CD14-positive monocyte (primary cell): Measurements from ENCODE around the gene CSH2. TPM values are rescaled to one million over a fixed set of nuclear protein-coding genes. Genes with fewer than 3 reads are reported as not detected.

Experiments
- DNase-seq, 3 donors: peaks; one replicate each; pipeline ENCODE4 v3.0.0-alpha.2; 2011 to 2022
- H2AFZ ChIP-seq: 2 replicates; pipeline ENCODE4 v1.6.0; 2012; ENCODE audit warnings: mild to moderate bottlenecking, low read depth, low read length, inconsistent platforms; ENCODE audit not compliant: insufficient read depth, poor library complexity, severe bottlenecking
- H3K27ac ChIP-seq, 2 donors: 1 replicate in 1 of 2; 2 replicates in 1 of 2; pipeline ENCODE4 v1.5.1; 2012 to 2013; ENCODE audit warnings: low read length in 2 of 2, control low read depth in 1 of 2, inconsistent platforms in 1 of 2, low read depth in 1 of 2, mild to moderate bottlenecking in 1 of 2
- H3K27me3 ChIP-seq, 2 donors: one replicate each; pipeline versions ENCODE4 v1.6.0 to v1.6.1; 2011 to 2013; ENCODE audit warnings: low read length in 2 of 2; ENCODE audit not compliant: control insufficient read depth in 2 of 2, insufficient read depth in 2 of 2
- H3K36me3 ChIP-seq, 2 donors: replicated peaks in 1 of 2; 1 replicate in 1 of 2; 2 replicates in 1 of 2; pipeline versions ENCODE4 v1.5.1 to v1.6.1; 2012 to 2013; ENCODE audit warnings: low read length in 2 of 2, control low read depth in 1 of 2, inconsistent platforms in 1 of 2, mild to moderate bottlenecking in 1 of 2; ENCODE audit not compliant: insufficient read depth in 2 of 2, control insufficient read depth in 1 of 2
- H3K4me1 ChIP-seq, 2 donors: 1 replicate in 1 of 2; 2 replicates in 1 of 2; pipeline versions ENCODE4 v1.5.1 to v1.6.1; 2012 to 2013; ENCODE audit warnings: low read length in 2 of 2, control low read depth in 1 of 2, inconsistent platforms in 1 of 2, mild to moderate bottlenecking in 1 of 2, moderate library complexity in 1 of 2; ENCODE audit not compliant: insufficient read depth in 2 of 2, control insufficient read depth in 1 of 2
- H3K4me2 ChIP-seq: replicated peaks from 2 replicates; pipeline ENCODE3; 2012; ENCODE audit warnings: low read length, moderate library complexity, mild to moderate bottlenecking; ENCODE audit not compliant: poor library complexity, severe bottlenecking; ENCODE audit errors: extremely low read depth
- H3K4me3 ChIP-seq, 3 experiments: fragments of 200-600 bp in 1 of 3; sonication (generic) in 1 of 3; replicated peaks in 1 of 3; 1 replicate in 2 of 3; 2 replicates in 1 of 3; pipeline ENCODE4 v1.5.1; 2011 to 2013; ENCODE audit warnings: low read length in 3 of 3, mild to moderate bottlenecking in 3 of 3, control low read depth in 2 of 3, low read depth in 2 of 3, inconsistent platforms in 1 of 3, moderate library complexity in 1 of 3
- H3K79me2 ChIP-seq: 2 replicates; pipeline ENCODE4 v1.6.0; 2012; ENCODE audit warnings: mild to moderate bottlenecking, control low read depth, inconsistent platforms, low read length, moderate library complexity; ENCODE audit not compliant: insufficient read depth
- H3K9ac ChIP-seq: 2 replicates; pipeline ENCODE4 v1.6.0; 2017; ENCODE audit warnings: low read length, mild to moderate bottlenecking; ENCODE audit not compliant: insufficient read depth, poor library complexity, severe bottlenecking
- H3K9me3 ChIP-seq, 2 donors: replicated peaks in 1 of 2; 1 replicate in 1 of 2; 2 replicates in 1 of 2; pipeline versions ENCODE4 v1.5.1 to v1.6.1; 2012 to 2013; ENCODE audit warnings: low read length in 2 of 2, control low read depth in 1 of 2; ENCODE audit not compliant: control insufficient read depth in 1 of 2, insufficient read depth in 1 of 2
- H4K20me1 ChIP-seq: 2 replicates; pipeline ENCODE4 v1.6.0; 2012; ENCODE audit warnings: mild to moderate bottlenecking, low read length, control low read depth, moderate library complexity; ENCODE audit not compliant: insufficient read depth
- H3K27ac Mint-ChIP-seq, 7 donors: one replicate each; pipeline ENCODE4 v1.8.0; 2020; ENCODE audit warnings: mild to moderate bottlenecking in 7 of 7, mixed read lengths in 7 of 7, moderate library complexity in 6 of 7, inconsistent platforms in 2 of 7
- H3K27me3 Mint-ChIP-seq, 3 donors: one replicate each; pipeline ENCODE4 v1.8.0; 2021 to 2022; ENCODE audit warnings: low read depth in 3 of 3, mild to moderate bottlenecking in 3 of 3, mixed read lengths in 3 of 3, moderate library complexity in 3 of 3, inconsistent platforms in 1 of 3
- H3K36me3 Mint-ChIP-seq, 2 donors: one replicate each; pipeline ENCODE4 v1.8.0; 2020; ENCODE audit warnings: mixed read lengths in 2 of 2, inconsistent platforms in 1 of 2, mild to moderate bottlenecking in 1 of 2
- H3K4me1 Mint-ChIP-seq: one replicate; pipeline ENCODE4 v1.8.0; 2020; ENCODE audit warnings: mild to moderate bottlenecking, mixed read lengths
- H3K4me3 Mint-ChIP-seq, 2 donors: one replicate each; pipeline ENCODE4 v1.8.0; 2020; ENCODE audit warnings: mild to moderate bottlenecking in 2 of 2, mixed read lengths in 2 of 2, moderate library complexity in 1 of 2
- H3K9me3 Mint-ChIP-seq, 7 donors: one replicate each; pipeline ENCODE4 v1.8.0; 2020 to 2022; ENCODE audit warnings: mixed read lengths in 7 of 7, mild to moderate bottlenecking in 6 of 7, moderate library complexity in 6 of 7, inconsistent platforms in 2 of 7
- WGBS: methylation state at CpG from one replicate; pipeline ENCODE4 v1.1.5; 2013; ENCODE audit warnings: missing lambda C conversion rate; ENCODE audit not compliant: insufficient coverage; 5-methylcytosine and 5-hydroxymethylcytosine counted together
- intact Hi-C, 2 donors: fragments of 100-400 bp; cut with micrococcal nuclease; formaldehyde crosslinking; loops; one replicate each; pipeline versions ENCODE4 v1.15.0 to v1.15.1; 2023
- polyA plus RNA-seq, 3 donors: library from polyadenylated mRNA; depleted of rRNA in 1 of 3; unstranded in 2 of 3; stranded (reverse) in 1 of 3; fragments of 300-500 nt in 2 of 3; fragments of >200 nt in 1 of 3; fragmentation: Illumina TruSeq in 2 of 3; gene quantifications; 1 replicate in 2 of 3; 2 replicates in 1 of 3; pipeline ENCODE4 v1.2.3, GENCODE V29; 2012 to 2021
- TF ChIP-seq, protein P1 (sequence below): fragments of 200-600 bp; IDR thresholded peaks from one replicate; pipeline ENCODE4 v1.8.0; 2022; ENCODE audit warnings: antibody characterized with exemption, mild to moderate bottlenecking

The CSH2 gene
- polyA plus RNA-seq, 3 donors = not detected

GRCh38 chr17:63838631-63839171 lies 34.8 kb downstream of the CSH2 start:
- H3K9me3 ChIP-seq = no peaks in the 10 kb centered on the region
- Mint-ChIP-seq H3K9me3 (no peaks in the 10 kb centered on the region), H3K4me3 (no peak overlapping the region), H3K36me3 (peaks cover 25 to 40% of the 10 kb centered on the region in 2 donors), H3K27me3 (peaks cover 0 to 3% (median 1%) of the 10 kb centered on the region in 3 donors), H3K27ac (peak overlapping the region in 4 of 7 donors; percentile 50 to 73 (median 70)), H3K4me1 (peaks cover 51% of the 10 kb centered on the region)
- peaks cover 78% of the 10 kb centered on the region for H3K79me2 ChIP-seq
- peak overlapping the region; percentile 8 for H3K9ac ChIP-seq
- peak overlapping the region in 1 of 2 donors; percentile 69 for H3K27ac ChIP-seq
- DNase-seq = no peak
- H3K36me3 ChIP-seq = peaks cover 30 to 42% of the 10 kb centered on the region in 2 donors
- H3K27me3 ChIP-seq = no peaks in the 10 kb centered on the region
- H3K4me2 ChIP-seq = peak overlapping the region; percentile 12
- H3K4me3 ChIP-seq = peak overlapping the region in 1 of 3 experiments; percentile 23
- peaks cover 84% of the 10 kb centered on the region for H4K20me1 ChIP-seq
- H2AFZ ChIP-seq = no peak overlapping the region
- TF ChIP-seq, protein P1, sequence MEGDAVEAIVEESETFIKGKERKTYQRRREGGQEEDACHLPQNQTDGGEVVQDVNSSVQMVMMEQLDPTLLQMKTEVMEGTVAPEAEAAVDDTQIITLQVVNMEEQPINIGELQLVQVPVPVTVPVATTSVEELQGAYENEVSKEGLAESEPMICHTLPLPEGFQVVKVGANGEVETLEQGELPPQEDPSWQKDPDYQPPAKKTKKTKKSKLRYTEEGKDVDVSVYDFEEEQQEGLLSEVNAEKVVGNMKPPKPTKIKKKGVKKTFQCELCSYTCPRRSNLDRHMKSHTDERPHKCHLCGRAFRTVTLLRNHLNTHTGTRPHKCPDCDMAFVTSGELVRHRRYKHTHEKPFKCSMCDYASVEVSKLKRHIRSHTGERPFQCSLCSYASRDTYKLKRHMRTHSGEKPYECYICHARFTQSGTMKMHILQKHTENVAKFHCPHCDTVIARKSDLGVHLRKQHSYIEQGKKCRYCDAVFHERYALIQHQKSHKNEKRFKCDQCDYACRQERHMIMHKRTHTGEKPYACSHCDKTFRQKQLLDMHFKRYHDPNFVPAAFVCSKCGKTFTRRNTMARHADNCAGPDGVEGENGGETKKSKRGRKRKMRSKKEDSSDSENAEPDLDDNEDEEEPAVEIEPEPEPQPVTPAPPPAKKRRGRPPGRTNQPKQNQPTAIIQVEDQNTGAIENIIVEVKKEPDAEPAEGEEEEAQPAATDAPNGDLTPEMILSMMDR = no peak
- intact Hi-C loops = no loop called here
- 19% methylated on average over 4 of the region's 7 CpGs for WGBS
- peaks cover 44 to 54% of the 10 kb centered on the region in 2 donors for H3K4me1 ChIP-seq

- H3K4me1 Mint-ChIP-seq = peaks cover 45% of the 10 kb centered on the region
- H3K27ac Mint-ChIP-seq = peak overlapping the region in 4 of 7 donors; percentile 16 to 72 (median 38)
- intact Hi-C loops = no loop called here
- peaks cover 0 to 3% (median 1%) of the 10 kb centered on the region in 3 donors for H3K27me3 Mint-ChIP-seq
- peak overlapping the region; percentile 8 for H3K9ac ChIP-seq
- no peaks in the 10 kb centered on the region for H3K9me3 Mint-ChIP-seq
- WGBS = 86% methylated on average over 3 of the region's 5 CpGs
- no peak overlapping the region for H3K4me3 Mint-ChIP-seq
- peaks cover 84% of the 10 kb centered on the region for H3K79me2 ChIP-seq
- TF ChIP-seq, protein P1 = no peak
- H3K36me3 ChIP-seq = peaks cover 36 to 48% of the 10 kb centered on the region in 2 donors
- H3K27ac ChIP-seq = peak overlapping the region in 1 of 2 donors; percentile 69
- H3K36me3 Mint-ChIP-seq = peaks cover 31 to 46% of the 10 kb centered on the region in 2 donors
- H2AFZ ChIP-seq = no peak overlapping the region
- H3K4me3 ChIP-seq = no peak overlapping the region
- no peaks in the 10 kb centered on the region for H3K9me3 ChIP-seq
- H3K4me1 ChIP-seq = peaks cover 41 to 48% of the 10 kb centered on the region in 2 donors
- H3K27me3 ChIP-seq = no peaks in the 10 kb centered on the region
- no peak for DNase-seq
- peaks cover 90% of the 10 kb centered on the region for H4K20me1 ChIP-seq
- H3K4me2 ChIP-seq = no peak overlapping the region
Observed at GRCh38 chr17:63837962-63838600, 35.4 kb downstream of the CSH2 start.
